ENCODE measurements around the gene ACSS2. TPM values are rescaled to one million over a fixed set of nuclear protein-coding genes. Genes with fewer than 3 reads are reported as not detected.

The ACSS2 gene
- 10 to 100 TPM; 38.4 to 44.5 (median 40.4) TPM for polyA plus RNA-seq (ENCODE audit: insufficient read length in 4 of 4)

DNA sequence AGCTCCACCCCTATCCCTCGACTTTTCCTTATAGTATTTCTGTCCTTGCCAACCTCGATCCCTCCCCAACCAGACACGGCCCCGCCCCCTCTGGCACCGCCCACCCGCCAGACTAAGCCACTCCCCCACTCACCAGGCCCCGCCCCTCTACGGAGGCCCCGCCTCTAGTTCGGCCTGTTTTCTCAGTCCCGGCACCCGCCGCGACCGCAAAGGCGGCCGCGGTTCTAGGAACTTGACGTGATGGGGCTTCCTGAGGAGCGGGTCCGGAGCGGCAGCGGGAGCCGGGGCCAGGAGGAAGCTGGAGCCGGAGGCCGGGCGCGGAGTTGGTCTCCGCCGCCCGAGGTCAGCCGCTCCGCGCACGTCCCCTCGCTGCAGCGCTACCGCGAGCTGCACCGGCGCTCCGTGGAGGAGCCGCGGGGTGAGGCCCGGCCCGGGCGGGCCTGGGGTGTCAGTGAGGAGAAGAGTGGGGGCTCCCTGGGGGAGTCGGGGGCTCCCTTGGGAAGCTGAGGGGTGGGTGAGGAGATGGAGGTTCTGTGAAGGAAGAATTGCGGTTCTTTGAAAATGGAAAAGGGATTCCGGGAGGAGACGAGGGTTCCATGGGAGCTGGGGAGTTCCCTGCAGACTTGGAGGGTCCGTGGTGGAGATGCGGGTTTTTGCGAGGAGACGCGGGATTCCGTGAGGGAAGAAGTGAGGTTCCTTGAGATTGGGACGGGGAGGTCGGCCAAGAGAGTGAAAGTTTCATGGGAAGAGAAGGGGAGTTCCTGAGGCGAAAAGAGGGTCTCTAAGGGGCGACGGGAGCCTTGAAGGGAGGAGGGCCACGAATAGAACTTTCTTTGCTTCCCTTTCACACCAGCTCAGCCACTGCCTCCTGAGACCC, at the start of gene ACSS2:
TSS of gene ACSS2 (plus strand) at position 207 of the 877 bp plus-strand sequence. CDS start at position 241, 34 bp downstream.
- DNase-seq (ENCODE audit: low read depth in 4 of 4, low spot score in 3 of 4): peak; percentile 88 to 91 (median 89)

GRCh38 chr20:34829191-34829590, 47.2 kb upstream of the ACSS2 start:
- DNase-seq (ENCODE audit: low read depth in 4 of 4, low spot score in 3 of 4): no peak

DNA sequence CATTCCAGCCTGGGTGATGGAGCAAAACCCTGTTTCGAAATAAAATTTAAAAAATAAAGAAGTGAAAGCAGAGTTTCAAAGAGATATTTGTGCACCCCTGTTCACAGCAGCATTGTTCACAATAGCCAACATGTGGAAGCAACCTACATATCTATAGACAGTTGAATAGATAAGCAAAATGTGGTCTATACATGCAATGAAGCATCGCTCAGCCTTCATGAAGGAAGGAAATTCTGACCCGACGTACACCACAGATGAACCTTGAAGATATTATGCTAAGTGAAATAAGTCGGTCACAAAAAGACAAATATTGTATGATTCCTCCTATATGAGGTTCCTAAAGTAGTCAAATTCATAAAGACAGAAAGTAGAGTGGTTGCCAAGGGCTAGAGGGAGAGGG, 44.5 kb upstream of the ACSS2 start:
- DNase-seq (ENCODE audit: low read depth in 4 of 4, low spot score in 3 of 4): no peak

DNA sequence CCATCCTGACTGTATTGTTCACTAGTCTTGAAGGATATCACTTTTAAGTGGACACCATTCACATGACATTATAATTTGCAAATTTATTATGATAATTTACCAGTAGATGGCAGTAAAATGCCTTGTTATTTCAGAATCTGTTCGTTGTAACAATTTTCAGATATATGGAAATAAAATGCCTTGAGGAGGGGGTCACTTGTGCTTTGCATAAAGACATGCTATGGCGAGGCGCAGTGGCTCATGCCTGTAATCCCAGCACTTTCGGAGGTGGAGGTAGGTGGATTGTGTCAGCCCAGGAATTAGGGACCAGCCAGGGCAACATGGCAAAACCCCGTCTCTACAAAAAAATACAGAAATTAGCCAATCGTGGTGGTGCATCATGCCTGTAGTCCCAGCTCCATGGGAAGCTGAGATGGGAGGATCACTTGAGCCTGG, 41.9 kb upstream of the ACSS2 start:
- DNase-seq (ENCODE audit: low read depth in 4 of 4, low spot score in 3 of 4): peak in 2 of 4 donors; percentile 6 to 7

DNA sequence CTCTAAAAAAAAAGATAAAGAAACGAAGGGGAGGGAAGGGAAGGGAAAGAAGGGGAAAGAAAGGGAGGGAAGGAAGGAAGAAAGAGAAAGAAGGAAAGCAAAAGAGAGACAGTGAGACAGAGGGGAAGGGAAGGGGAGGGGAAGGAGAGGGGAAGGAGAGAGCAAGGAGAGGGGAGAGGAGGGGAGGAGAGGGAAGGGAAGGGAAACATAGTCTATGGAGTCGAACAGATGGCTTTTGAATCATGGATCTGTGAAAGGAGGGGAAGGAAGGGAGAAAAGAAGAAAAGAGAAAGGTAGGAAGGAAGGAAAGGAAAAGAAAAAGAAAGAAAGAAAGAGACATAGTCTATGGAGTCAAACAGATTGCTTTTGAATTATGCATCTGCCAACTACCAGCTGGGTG, 34.3 kb upstream of the ACSS2 start:
- DNase-seq (ENCODE audit: low read depth in 4 of 4, low spot score in 3 of 4): no peak

DNA sequence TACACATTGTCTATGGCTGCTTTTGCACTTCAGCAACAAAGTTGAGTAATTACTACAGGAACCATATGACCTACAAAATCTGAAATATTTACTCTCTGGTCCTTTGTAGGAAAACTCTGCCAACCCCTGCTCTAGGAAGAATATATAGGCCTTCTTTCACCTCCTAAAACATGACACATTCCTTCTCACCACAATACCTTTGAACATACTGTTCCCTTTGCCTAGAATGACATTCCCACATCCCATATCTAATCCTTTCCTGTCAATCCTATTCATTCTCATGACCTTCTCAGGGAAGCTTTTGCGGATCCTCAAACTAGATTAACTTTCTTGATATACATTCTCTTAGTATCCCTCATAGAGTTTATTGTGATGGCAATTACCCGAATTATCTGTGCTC, 33.0 kb upstream of the ACSS2 start:
- no peak for DNase-seq (ENCODE audit: low read depth in 4 of 4, low spot score in 3 of 4)

DNA sequence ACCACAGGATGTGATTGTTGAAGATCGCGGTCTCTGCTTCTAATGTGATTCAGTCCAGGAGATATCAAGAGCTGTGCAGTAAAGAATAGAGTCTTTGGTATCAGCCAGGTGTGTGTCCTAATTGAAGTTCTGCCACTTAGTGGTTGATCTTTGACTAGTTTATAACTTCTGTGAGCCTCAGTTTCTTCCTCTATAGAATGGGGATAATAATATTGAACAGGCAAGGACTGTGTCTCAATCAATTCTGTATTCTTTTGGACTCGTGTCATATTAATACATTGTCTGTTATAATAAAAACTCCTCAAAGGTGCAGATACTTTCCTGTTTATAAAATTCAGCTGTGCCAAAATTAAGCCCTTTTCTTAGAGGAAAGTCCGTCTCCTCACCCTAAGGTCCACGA, 27.8 kb upstream of the ACSS2 start:
- no peak for DNase-seq (ENCODE audit: low read depth in 4 of 4, low spot score in 3 of 4)

- no peak for DNase-seq (ENCODE audit: low read depth in 4 of 4, low spot score in 3 of 4)
These were observed 26.6 kb upstream of the ACSS2 start for GRCh38 chr20:34849778-34850177.

- no peak for DNase-seq (ENCODE audit: low read depth in 4 of 4, low spot score in 3 of 4)
These were observed 25.4 kb upstream of the ACSS2 start for GRCh38 chr20:34850969-34851368.

DNA sequence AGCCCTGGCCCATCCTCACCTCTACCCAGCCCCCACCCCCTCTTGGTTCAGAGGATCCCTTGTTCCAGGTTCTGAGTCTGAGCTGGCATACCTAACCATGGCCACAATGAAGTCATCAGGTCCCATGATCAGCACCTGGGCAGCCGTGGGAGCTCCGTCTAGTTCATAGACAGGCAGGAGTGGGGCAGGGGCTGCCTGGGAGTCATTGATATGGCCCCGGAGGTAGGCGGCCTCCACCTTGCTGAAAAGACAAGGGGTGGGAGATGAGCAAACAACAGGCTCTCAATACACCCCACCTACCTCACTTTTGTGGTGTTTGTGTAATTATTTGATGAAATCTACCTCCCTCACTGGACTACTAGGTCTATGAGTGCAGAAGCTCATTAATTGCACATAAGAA, 24.1 kb upstream of the ACSS2 start:
- DNase-seq (ENCODE audit: low read depth in 4 of 4, low spot score in 3 of 4): no peak

DNA sequence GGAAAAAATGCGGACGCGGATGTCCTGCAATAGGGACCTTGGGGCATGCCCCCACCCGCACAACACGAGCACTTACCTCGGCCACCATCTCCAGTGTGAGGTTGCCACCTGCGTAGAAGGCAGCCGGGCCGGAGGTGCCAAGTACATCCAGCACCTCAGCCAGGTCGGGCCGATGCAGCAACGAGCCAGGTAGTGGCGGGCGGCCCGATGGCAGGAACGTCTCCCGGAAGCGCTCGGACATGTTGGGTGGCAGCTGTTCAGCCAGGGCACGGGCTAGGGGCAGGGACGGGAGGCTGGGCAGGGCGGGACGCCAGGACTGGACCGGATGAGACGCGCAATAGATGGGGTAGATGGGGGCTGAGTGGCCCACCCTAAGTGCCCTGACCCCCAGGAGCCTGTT, 17.0 kb upstream of the ACSS2 start:
- DNase-seq (ENCODE audit: low read depth in 4 of 4, low spot score in 3 of 4): no peak

- DNase-seq (ENCODE audit: low read depth in 4 of 4, low spot score in 3 of 4): no peak
These were observed 16.4 kb upstream of the ACSS2 start for GRCh38 chr20:34859826-34860545.

DNA sequence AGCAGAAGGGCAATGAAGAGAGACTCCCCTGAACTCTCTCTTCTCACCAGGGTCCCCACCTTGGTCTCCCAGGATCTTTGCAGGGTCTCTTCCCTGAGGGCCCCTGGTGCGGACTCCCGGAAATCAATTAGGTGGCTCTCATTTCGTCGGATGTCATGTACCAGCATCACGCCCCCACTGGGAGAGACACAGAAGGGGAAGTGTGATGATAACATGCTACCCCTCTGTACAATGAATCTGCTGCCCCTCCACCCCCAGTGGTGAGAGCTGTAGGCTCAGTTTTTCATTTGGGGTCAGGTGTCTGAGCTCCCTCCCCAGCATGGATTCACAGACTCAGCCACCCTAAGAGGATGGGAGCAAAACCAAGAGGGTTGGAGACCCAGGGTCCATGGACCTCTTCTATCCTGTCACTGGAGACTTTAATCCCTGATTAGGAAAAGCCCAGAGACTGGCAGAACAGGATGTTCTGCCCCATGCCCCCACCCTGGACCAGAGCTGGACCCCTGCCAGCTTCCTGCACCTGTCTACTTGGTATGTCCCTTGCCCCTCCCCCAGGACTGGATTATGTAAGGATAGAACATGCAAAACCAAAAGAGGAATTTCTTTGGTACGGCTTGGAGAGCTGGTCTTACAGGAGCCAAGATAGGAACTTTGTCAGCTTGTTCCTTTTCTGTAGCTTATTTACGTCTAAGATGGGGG, 14.9 kb upstream of the ACSS2 start:
- no peak for DNase-seq (ENCODE audit: low read depth in 4 of 4, low spot score in 3 of 4)

- DNase-seq (ENCODE audit: low read depth in 4 of 4, low spot score in 3 of 4): no peak
These were observed 13.7 kb upstream of the ACSS2 start for GRCh38 chr20:34862724-34863123.

GRCh38 chr20:34863421-34863965, 12.9 kb upstream of the ACSS2 start:
- DNase-seq (ENCODE audit: low read depth in 4 of 4, low spot score in 3 of 4): no peak

DNA sequence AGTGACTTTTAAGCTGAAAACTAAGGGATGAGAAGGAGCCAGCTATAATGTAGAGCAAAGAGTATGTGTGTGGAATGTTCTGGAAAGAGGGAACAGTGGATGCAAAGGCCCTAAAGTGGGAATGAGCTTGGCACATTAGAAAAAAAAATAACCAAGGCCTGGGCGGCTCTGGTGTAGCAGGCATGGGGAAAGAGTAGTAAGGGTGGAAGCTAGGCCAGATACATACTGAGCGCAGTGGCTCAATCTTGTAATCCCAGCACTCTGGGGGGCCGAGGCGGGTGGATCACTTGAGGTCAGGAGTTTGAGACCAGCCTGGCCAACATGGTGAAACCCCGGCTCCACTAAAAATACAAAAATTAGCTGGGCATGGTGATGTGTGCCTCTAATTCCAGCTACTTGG, 12.2 kb upstream of the ACSS2 start:
- no peak for DNase-seq (ENCODE audit: low read depth in 4 of 4, low spot score in 3 of 4)

DNA sequence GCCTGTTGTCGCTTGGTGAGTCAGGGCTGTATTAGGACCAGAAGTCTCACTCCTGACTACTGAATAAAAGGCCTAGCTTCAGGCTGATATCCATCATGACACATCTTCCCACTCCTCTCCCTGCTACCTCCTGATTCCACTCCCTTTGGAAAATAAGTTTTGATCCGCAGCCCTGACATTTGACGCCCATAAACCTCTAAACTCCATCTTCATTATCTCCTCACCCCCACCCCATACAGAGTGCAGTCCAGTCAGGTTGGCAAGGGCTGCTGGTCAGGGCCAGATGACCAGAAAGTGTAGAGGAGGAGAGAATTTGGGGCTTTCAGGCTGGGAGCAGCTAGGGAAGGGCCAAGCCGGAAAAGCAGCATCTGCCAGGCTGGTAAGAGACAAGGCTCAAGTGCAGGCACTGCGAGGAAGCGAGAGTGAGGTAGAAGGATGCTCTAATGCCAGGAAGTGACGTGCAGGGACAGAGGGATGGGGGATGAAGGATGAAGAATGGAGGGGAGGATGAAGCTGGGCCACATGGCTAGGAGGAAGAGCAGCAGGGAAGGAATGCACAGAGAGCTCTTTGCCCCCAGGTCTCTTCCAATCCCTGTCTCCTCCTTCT, 5.0 kb upstream of the ACSS2 start:
- no peak for DNase-seq (ENCODE audit: low read depth in 4 of 4, low spot score in 3 of 4)

GRCh38 chr20:34871966-34872621, 4.3 kb upstream of the ACSS2 start:
- no peak for DNase-seq (ENCODE audit: low read depth in 4 of 4, low spot score in 3 of 4)

DNA sequence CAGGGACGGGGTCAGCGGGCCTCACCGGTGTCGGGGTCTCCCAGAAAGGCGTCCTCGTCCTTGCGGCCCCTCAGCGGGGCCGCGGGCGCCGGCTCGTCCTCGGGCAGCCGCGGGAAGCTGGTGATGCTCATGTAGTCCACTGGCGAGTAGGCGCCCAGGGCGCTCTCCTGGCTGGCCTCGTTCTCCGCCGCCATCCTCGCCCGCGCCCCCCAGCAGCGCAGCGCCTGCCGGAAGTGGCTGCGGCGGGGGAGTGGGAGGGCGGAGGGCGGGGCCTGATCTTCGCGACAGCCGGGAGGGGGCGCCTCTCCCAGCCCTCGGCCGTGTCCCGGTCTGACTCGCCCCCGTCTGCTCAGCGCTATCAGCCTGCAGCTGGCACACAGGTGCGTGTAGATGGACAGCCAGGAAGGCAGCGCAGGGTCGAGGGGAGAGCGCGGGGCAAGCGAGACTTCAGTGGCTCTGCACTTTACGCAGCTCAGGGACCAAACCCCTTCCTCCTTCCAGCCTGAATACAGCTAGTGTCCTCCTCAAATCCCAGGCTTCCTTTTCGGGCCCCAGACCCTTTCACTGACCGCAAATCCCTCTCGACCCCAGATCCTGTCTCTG, 3.7 kb upstream of the ACSS2 start, which contains the start of gene GGT7:
TSS of gene GGT7 (minus strand) at position 235 of the 603 bp plus-strand sequence. CDS start at position 194, 41 bp downstream.
- peak; percentile 46 to 68 (median 62) for DNase-seq (ENCODE audit: low read depth in 4 of 4, low spot score in 3 of 4)

All from right renal pelvis (tissue), 4 donors.